GM18873 (cell line): ENCODE measurements around the gene CMTM5.
"Not testable (repeated sequence)": the region's sequence is repeated elsewhere in the genome, so short reads cannot be mapped to it uniquely, and the experiment has no call there.

Experiments used
- ATAC-seq: cut with Tn5 transposase; IDR thresholded peaks from one replicate; pipeline ENCODE4 v1.9.1; 2021; ENCODE audit warnings: mild to moderate bottlenecking, moderate library complexity, moderate number of reproducible peaks; ENCODE audit not compliant: unreplicated experiment, low FRiP score

Gene CMTM5

GRCh38 chr14:23392613-23393012, 15.8 kb downstream of the CMTM5 start:
- ATAC-seq, result no peak

GRCh38 chr14:23396126-23396525, 19.3 kb downstream of the CMTM5 start:
- no peak for ATAC-seq

- no peak for ATAC-seq
Measured at GRCh38 chr14:23396781-23397407, 20.0 kb downstream of the CMTM5 start.

- ATAC-seq, result no peak
Measured at GRCh38 chr14:23398348-23398747, 21.5 kb downstream of the CMTM5 start.

- no peak for ATAC-seq
Measured at GRCh38 chr14:23399136-23399535, 22.3 kb downstream of the CMTM5 start.

GRCh38 chr14:23399591-23399990, 22.7 kb downstream of the CMTM5 start:
- ATAC-seq, result no peak

- not testable (repeated sequence) for ATAC-seq
Measured at GRCh38 chr14:23400496-23401149, 23.8 kb downstream of the CMTM5 start.

- no peak for ATAC-seq
Measured at GRCh38 chr14:23401291-23401690, 24.4 kb downstream of the CMTM5 start.

GRCh38 chr14:23402296-23403138, 25.7 kb downstream of the CMTM5 start:
- no peak for ATAC-seq

- ATAC-seq, result no peak
Measured at GRCh38 chr14:23403139-23403438, 26.2 kb downstream of the CMTM5 start.

- ATAC-seq, result no peak
Measured at GRCh38 chr14:23403908-23404307, 27.1 kb downstream of the CMTM5 start.

GRCh38 chr14:23404331-23404900, 27.6 kb downstream of the CMTM5 start:
- ATAC-seq, result no peak

GRCh38 chr14:23405096-23405495, 28.2 kb downstream of the CMTM5 start:
- ATAC-seq, result no peak

- no peak for ATAC-seq
Measured at GRCh38 chr14:23405516-23406025, 28.7 kb downstream of the CMTM5 start.

GRCh38 chr14:23406244-23406643, 29.4 kb downstream of the CMTM5 start:
- no peak for ATAC-seq

GRCh38 chr14:23406725-23407355, 30.0 kb downstream of the CMTM5 start:
- no peak for ATAC-seq

- no peak for ATAC-seq
Measured at GRCh38 chr14:23407516-23408306, 30.9 kb downstream of the CMTM5 start, which contains the start of gene MYH6. TSS of gene MYH6 (minus strand) at chr14:23408273. CDS start at chr14:23407223, 1,050 bp downstream.

GRCh38 chr14:23408307-23408630, 31.4 kb downstream of the CMTM5 start:
- no peak for ATAC-seq

GRCh38 chr14:23409475-23409874, 32.6 kb downstream of the CMTM5 start:
- ATAC-seq, result no peak
